Pancreas (tissue), 10 donors: ENCODE data around the gene UBE2N. TPM values are rescaled to one million over a fixed set of nuclear protein-coding genes. Genes with fewer than 3 reads are reported as not detected.
A peak's percentile ranks its signal among the peaks of the same experiment; 100 is the strongest.

ENCODE experiments used
- ATAC-seq, 4 donors: fragments of 200-7000 bp; cut with Tn5 transposase; one replicate each; pipeline versions ENCODE4 v1.8.0 to v1.9.1; 2020; ENCODE audit warnings: mild to moderate bottlenecking in 4 of 4, moderate library complexity in 4 of 4
- DNase-seq, 6 donors: peaks; one replicate each; pipeline ENCODE4 v3.0.0-alpha.2; 2020
- FAIRE-seq: peaks from 2 replicates; lab custom pipeline; 2012; peaks lifted over from hg19 to GRCh38; lab: Jason Lieb, UNC
- H3K27ac ChIP-seq, 4 donors: fragments of 200-600 bp; sonication (generic); 1 replicate in 3 of 4; 2 replicates in 1 of 4; pipeline versions ENCODE4 v1.5.0 to v1.8.0; 2020
- H3K27me3 ChIP-seq, 4 donors: fragments of 200-600 bp; one replicate each; pipeline ENCODE4 v1.8.0; 2021
- H3K36me3 ChIP-seq, 3 donors: fragments of 200-600 bp; sonication (generic) in 1 of 3; one replicate each; pipeline versions ENCODE4 v1.5.0 to v1.8.0; 2020 to 2021
- H3K4me1 ChIP-seq, 3 donors: fragments of 200-600 bp; one replicate each; pipeline ENCODE4 v1.8.0; 2021
- H3K4me3 ChIP-seq, 4 donors: fragments of 200-600 bp; sonication (generic) in 2 of 4; one replicate each; pipeline versions ENCODE4 v1.5.0 to v1.8.0; 2020 to 2021
- H3K9me3 ChIP-seq, 4 donors: fragments of 200-600 bp; one replicate each; pipeline ENCODE4 v1.8.0; 2021
- CTCF ChIP-seq, 4 donors: fragments of 200-600 bp; sonication (generic) in 3 of 4; IDR thresholded peaks; one replicate each; pipeline versions ENCODE4 v1.5.0 to v1.8.0; 2021; ENCODE audit warnings: antibody characterized with exemption in 4 of 4
- WGBS, 2 donors: extraction: QIAGEN DNeasy Blood & Tissue Kit; methylation state at CpG; one replicate each; pipeline ENCODE4 v1.1.7; 2013; 5-methylcytosine and 5-hydroxymethylcytosine counted together
- intact Hi-C, 3 donors: fragments of 100-400 bp; cut with DNase I; formaldehyde crosslinking; loops; one replicate each; pipeline versions ENCODE4 v1.11.1 to v1.14.2; 2022
- polyA plus RNA-seq, 2 donors: library from polyadenylated mRNA; stranded (reverse); fragments of 200-250 nt; gene quantifications; one replicate each; pipeline ENCODE4 v1.2.3, GENCODE V29; 2013
- total RNA-seq, 6 donors: library from RNA; stranded (reverse); fragmentation: NEBNext Ultra II Directional in 4 of 6; extraction: Animal tissue kit (Norgen Biotek cat#: 25700) in 4 of 6; gene quantifications; one replicate each; pipeline versions ENCODE4 v1.2.1 to v1.2.4, GENCODE V29; 2021 to 2023
- donor health status: healthy with polysubstance abuse.
- donor health status: DM: no; HTN: no; CAD: no; lungs with moderate emphysema.
- donor health status: DM: no; HTN: no; CAD: no.
- donor health status: control.
- donor health status: control.
- donor health status: Bipolar disorder and iron deficiency.
- donor health status: DM: yes; HTN: yes; CAD: no.
- donor health status: DM: no; HTN: no; CAD: no.
- donor health status: DM: no; HTN: no; CAD: no.
- donor health status: DM: yes; HTN: yes; CAD: no.

UBE2N gene
- total and polyA plus RNA-seq, 8 donors, result 14.7 to 33.2 (median 21.5) TPM

DNA sequence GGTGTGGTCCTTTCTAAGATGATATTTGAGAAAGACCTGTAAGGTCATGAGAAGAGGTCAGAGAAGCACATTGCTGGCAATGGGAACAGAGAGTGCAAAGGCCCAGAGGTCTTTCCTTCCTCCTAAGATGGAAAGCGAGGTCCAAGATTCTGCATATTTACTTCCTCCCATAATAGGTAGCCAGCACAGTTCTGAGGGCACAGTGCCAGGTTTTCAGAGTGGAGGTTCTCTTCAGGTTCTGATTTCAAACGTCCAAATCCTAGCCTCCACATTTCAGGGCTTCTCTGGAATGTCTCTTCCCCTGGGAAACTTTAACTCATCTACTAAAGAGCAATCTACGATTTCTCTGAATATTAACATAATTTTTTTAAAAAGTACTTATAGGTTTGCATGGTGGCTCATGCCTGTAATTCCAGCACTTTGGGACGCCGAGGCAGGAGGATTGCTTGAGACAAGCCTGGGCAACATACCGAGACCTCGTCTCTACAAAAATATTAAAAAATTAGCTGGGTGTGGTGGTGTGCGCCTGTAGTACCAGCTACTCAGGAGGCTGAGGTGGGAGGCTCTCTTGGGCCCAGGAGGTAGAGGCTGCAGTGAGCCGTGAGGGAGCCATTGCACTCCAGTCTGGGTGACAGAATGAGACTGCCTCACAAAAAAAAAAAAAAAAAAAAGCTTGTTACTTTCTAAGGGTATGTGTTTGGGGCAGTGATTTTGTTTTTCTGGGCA, 25.0 kb upstream of the UBE2N start:
- DNase-seq, result peak in 2 of 6 donors; percentile 24 to 46
- peak overlapping the region in 3 of 4 donors; percentile 74 to 82 (median 80) for H3K4me3 ChIP-seq
- no peak for TF ChIP-seq CTCF (IDR thresholded peaks at IDR 0.05)
- H3K27ac ChIP-seq, result no peak overlapping the region
- peak in 2 of 4 donors; percentile 30 to 46 for ATAC-seq
- WGBS, 2 donors, result 84 to 92% methylated on average over 9 of the region's 9 CpGs
- no peaks in the 10 kb centered on the region for H3K27me3 ChIP-seq
- no peak for FAIRE-seq
- H3K9me3 ChIP-seq, result no peaks in the 10 kb centered on the region
- peaks cover 0 to 24% (median 17%) of the 10 kb centered on the region in 3 donors for H3K4me1 ChIP-seq
- intact Hi-C loops, result no loop called here
- H3K36me3 ChIP-seq, result no peaks in the 10 kb centered on the region

- Histone ChIP-seq H3K9me3 (no peaks in the 10 kb centered on the region), H3K4me3 (no peak overlapping the region), H3K36me3 (no peaks in the 10 kb centered on the region), H3K27me3 (no peaks in the 10 kb centered on the region), H3K27ac (no peak overlapping the region), H3K4me1 (peaks cover 0 to 22% (median 17%) of the 10 kb centered on the region in 3 donors)
- no peak for TF ChIP-seq CTCF (IDR thresholded peaks at IDR 0.05)
- 93 to 95% methylated on average over 5 of the region's 5 CpGs for WGBS, 2 donors
- DNase-seq, result no peak
- ATAC-seq, result no peak
- intact Hi-C loops, result no loop called here
- no peak for FAIRE-seq
Measured at GRCh38 chr12:93465841-93466240, 24.1 kb upstream of the UBE2N start.

- no peak for ATAC-seq
- Histone ChIP-seq H3K27ac (no peak overlapping the region), H3K9me3 (no peaks in the 10 kb centered on the region), H3K36me3 (no peaks in the 10 kb centered on the region), H3K4me1 (no peaks in the 10 kb centered on the region), H3K4me3 (no peak overlapping the region), H3K27me3 (no peaks in the 10 kb centered on the region)
- no peak for FAIRE-seq
- intact Hi-C loops, result no loop called here
- DNase-seq, result no peak
- 78 to 99% methylated on average over 3 of the region's 3 CpGs for WGBS, 2 donors
- no peak for TF ChIP-seq CTCF (IDR thresholded peaks at IDR 0.05)
Measured at GRCh38 chr12:93461503-93461902, 19.8 kb upstream of the UBE2N start.

GRCh38 chr12:93460902-93461301, 19.2 kb upstream of the UBE2N start:
- H3K36me3 ChIP-seq, result no peaks in the 10 kb centered on the region
- no peak for DNase-seq
- TF ChIP-seq CTCF (IDR thresholded peaks at IDR 0.05), result no peak
- H3K27me3 ChIP-seq, result no peaks in the 10 kb centered on the region
- H3K9me3 ChIP-seq, result no peaks in the 10 kb centered on the region
- H3K4me1 ChIP-seq, result no peaks in the 10 kb centered on the region
- H3K4me3 ChIP-seq, result no peak overlapping the region
- ATAC-seq, result no peak
- no peak for FAIRE-seq
- intact Hi-C loops, result no loop called here
- H3K27ac ChIP-seq, result no peak overlapping the region
- WGBS, 2 donors, result 78 to 88% methylated on average over 7 of the region's 7 CpGs

DNA sequence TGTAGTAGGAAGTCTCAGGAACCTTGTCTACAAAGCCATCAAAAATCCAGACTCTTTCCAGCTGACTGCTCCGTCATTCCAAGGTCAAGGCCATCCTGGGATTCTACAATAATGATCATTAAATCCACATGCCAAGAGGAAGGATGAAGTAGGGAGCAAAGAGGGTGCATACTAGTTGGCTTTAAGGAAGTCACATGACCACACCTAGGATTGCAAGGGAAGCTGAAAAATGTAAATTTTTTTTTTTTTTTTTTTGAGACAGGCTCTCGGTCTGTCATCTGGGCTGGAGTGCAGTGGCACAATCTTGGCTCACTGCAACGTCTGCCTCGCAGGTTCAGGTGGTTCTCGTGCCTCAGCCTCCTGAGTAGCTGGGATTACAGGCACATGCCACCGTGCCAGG, 18.3 kb upstream of the UBE2N start:
- H3K27ac ChIP-seq, result no peak overlapping the region
- DNase-seq (no peak), FAIRE-seq (no peak), ATAC-seq (no peak)
- H3K27me3 ChIP-seq, result no peaks in the 10 kb centered on the region
- TF ChIP-seq CTCF (IDR thresholded peaks at IDR 0.05), result no peak
- H3K4me3 ChIP-seq, result no peak overlapping the region
- intact Hi-C loops, result no loop called here
- WGBS, 2 donors, result 38 to 39% methylated on average over 6 of the region's 6 CpGs
- no peaks in the 10 kb centered on the region for H3K9me3 ChIP-seq
- no peaks in the 10 kb centered on the region for H3K36me3 ChIP-seq
- H3K4me1 ChIP-seq, result no peaks in the 10 kb centered on the region
